Spleen (tissue), 11 donors: ENCODE measurements around the gene ABCC3. TPM values are rescaled to one million over a fixed set of nuclear protein-coding genes. Genes with fewer than 3 reads are reported as not detected.
A peak's percentile ranks its signal among the peaks of the same experiment; 100 is the strongest.

Source experiments
- DNase-seq: peaks from one replicate; pipeline ENCODE4 v3.0.0-alpha.2; 2020
- H3K27ac ChIP-seq, 8 donors: fragments of 200-600 bp; sonication (generic) in 7 of 8; 1 replicate in 4 of 8; 2 replicates in 4 of 8; pipeline versions ENCODE4 v1.5.0 to v1.8.0; 2016 to 2021; ENCODE audit warnings: inconsistent platforms in 4 of 8, mild to moderate bottlenecking in 4 of 8, moderate library complexity in 1 of 8
- H3K27me3 ChIP-seq, 7 donors: fragments of 200-600 bp; sonication (generic) in 6 of 7; replicated peaks in 1 of 7; 1 replicate in 4 of 7; 2 replicates in 3 of 7; pipeline versions ENCODE4 v1.5.0 to v1.8.0; 2016 to 2021; ENCODE audit warnings: inconsistent platforms in 3 of 7, mild to moderate bottlenecking in 1 of 7
- H3K36me3 ChIP-seq, 6 donors: fragments of 200-600 bp; sonication (generic) in 5 of 6; 1 replicate in 4 of 6; 2 replicates in 2 of 6; pipeline versions ENCODE4 v1.5.0 to v1.8.0; 2016 to 2021; ENCODE audit warnings: inconsistent platforms in 2 of 6
- H3K4me1 ChIP-seq, 6 donors: fragments of 200-600 bp; sonication (generic) in 5 of 6; 1 replicate in 3 of 6; 2 replicates in 3 of 6; pipeline versions ENCODE4 v1.5.0 to v1.8.0; 2016 to 2021; ENCODE audit warnings: inconsistent platforms in 3 of 6
- H3K4me3 ChIP-seq, 8 donors: fragments of 200-600 bp; sonication (generic) in 7 of 8; 1 replicate in 4 of 8; 2 replicates in 4 of 8; pipeline versions ENCODE4 v1.5.0 to v1.8.0; 2016 to 2021; ENCODE audit warnings: inconsistent platforms in 4 of 8, mild to moderate bottlenecking in 4 of 8, moderate library complexity in 2 of 8
- H3K9me3 ChIP-seq, 8 donors: fragments of 200-600 bp; sonication (generic) in 7 of 8; 1 replicate in 4 of 8; 2 replicates in 4 of 8; pipeline versions ENCODE4 v1.5.0 to v1.8.0; 2016 to 2021; ENCODE audit warnings: inconsistent platforms in 4 of 8
- CTCF ChIP-seq, 11 experiments: fragments of 200-600 bp in 7 of 11; fragments of 450-650 bp in 4 of 11; sonication (generic) in 4 of 11; IDR thresholded peaks in 8 of 11; conservative IDR thresholded peaks in 3 of 11; 1 replicate in 7 of 11; 2 replicates in 4 of 11; pipeline versions ENCODE4 v1.4.0 to v1.8.0; 2016 to 2021; ENCODE audit warnings: antibody characterized with exemption in 11 of 11, inconsistent platforms in 4 of 11, mild to moderate bottlenecking in 1 of 11
- POLR2A ChIP-seq, 3 donors: fragments of 450-650 bp; IDR thresholded peaks; one replicate each; pipeline ENCODE4 v1.5.1; 2017; ENCODE audit warnings: antibody characterized with exemption in 3 of 3, mild to moderate bottlenecking in 1 of 3
- POLR2AphosphoS5 ChIP-seq, 3 donors: sonication (generic); formaldehyde crosslinking; IDR thresholded peaks; one replicate each; pipeline ENCODE4 v1.5.1; 2017; ENCODE audit warnings: antibody characterized with exemption in 3 of 3
- WGBS, 5 donors: extraction: QIAGEN DNeasy Blood & Tissue Kit in 3 of 5; methylation state at CpG; one replicate each; pipeline versions ENCODE4 v1.1.5 to v1.1.7; 2013 to 2018; 5-methylcytosine and 5-hydroxymethylcytosine counted together
- intact Hi-C: fragments of 100-400 bp; cut with DNase I; formaldehyde crosslinking; loops from one replicate; pipeline ENCODE4 v1.15.0; 2023; ENCODE audit warnings: low total_unique reads
- polyA plus RNA-seq, 3 donors: library from polyadenylated mRNA; stranded (reverse); fragments of 200-250 nt; gene quantifications; one replicate each; pipeline ENCODE4 v1.2.1, GENCODE V29; 2013
- total RNA-seq, 7 donors: library from RNA; depleted of rRNA in 3 of 7; stranded (reverse); fragments of >200 nt in 3 of 7; fragmentation: NEBNext Ultra II Directional in 4 of 7; extraction: Animal tissue kit (Norgen Biotek cat#: 25700) in 4 of 7; gene quantifications; one replicate each; pipeline versions ENCODE4 v1.1.0 to v1.2.1, GENCODE V29; 2016 to 2021
- donor health status: healthy with polysubstance abuse.
- donor health status: DM: no; HTN: no; CAD: no; lungs with moderate emphysema.
- donor health status: DM: no; HTN: no; CAD: no.
- donor health status: Bipolar disorder and iron deficiency.
- donor health status: healthy.
- donor health status: DM: no; HTN: no; CAD: no.
- donor health status: DM: yes; HTN: yes; CAD: no.

The ABCC3 gene
- total and polyA plus RNA-seq, 10 donors = 8.6 to 37.1 (median 30.0) TPM

GRCh38 chr17:50634915-50635731 lies 442 bp downstream of the ABCC3 start:
- 6 to 27% (median 6%) methylated on average over 7 to 52 of the region's 52 CpGs for WGBS, 5 donors
- intact Hi-C loops = no loop called here
- Histone ChIP-seq H3K36me3 (no peaks in the 10 kb centered on the region), H3K27ac (peak overlapping the region in 4 of 8 donors; percentile 18 to 66 (median 58)), H3K9me3 (no peaks in the 10 kb centered on the region), H3K4me3 (peak overlapping the region; percentile 25 to 68 (median 34)), H3K27me3 (peaks cover 0 to 82% (median 21%) of the 10 kb centered on the region in 7 donors), H3K4me1 (peaks cover 17 to 90% (median 52%) of the 10 kb centered on the region in 6 donors)
- no peak for DNase-seq
- TF ChIP-seq POLR2A (IDR thresholded peaks at IDR 0.05) (no peak), POLR2AphosphoS5 (IDR thresholded peaks at IDR 0.05) (no peak), CTCF (IDR thresholded peaks at IDR 0.05 in 8 of 11, conservative IDR thresholded peaks at IDR 0.05 in 3 of 11) (no peak)

- Histone ChIP-seq H3K27me3 (peaks cover 0 to 81% (median 21%) of the 10 kb centered on the region in 7 donors), H3K27ac (no peak overlapping the region)
Measured at GRCh38 chr17:50635732-50635981, 976 bp downstream of the ABCC3 start.

GRCh38 chr17:50635982-50636803 lies 1.5 kb downstream of the ABCC3 start:
- intact Hi-C loops = no loop called here
- 82 to 93% (median 87%) methylated on average over 9 of the region's 9 CpGs for WGBS, 5 donors

More at GRCh38 chr17:50635732-50635981, 976 bp downstream of the ABCC3 start:
- DNase-seq = no peak
- no peak for TF ChIP-seq POLR2AphosphoS5 (IDR thresholded peaks at IDR 0.05)
- TF ChIP-seq CTCF (IDR thresholded peaks at IDR 0.05 in 8 of 11, conservative IDR thresholded peaks at IDR 0.05 in 3 of 11) = no peak
- TF ChIP-seq POLR2A (IDR thresholded peaks at IDR 0.05) = no peak
- Histone ChIP-seq H3K9me3 (no peaks in the 10 kb centered on the region), H3K4me3 (peak overlapping the region in 4 of 8 donors; percentile 36 to 68 (median 46)), H3K4me1 (peaks cover 23 to 90% (median 55%) of the 10 kb centered on the region in 6 donors), H3K36me3 (no peaks in the 10 kb centered on the region)
- intact Hi-C loops = no loop called here
- WGBS, 5 donors = 58 to 96% (median 83%) methylated on average over 3 of the region's 3 CpGs

More at GRCh38 chr17:50635982-50636803, 1.5 kb downstream of the ABCC3 start:
- H3K27me3 ChIP-seq = peaks cover 0 to 79% (median 21%) of the 10 kb centered on the region in 7 donors
- no peak for DNase-seq
- no peaks in the 10 kb centered on the region for H3K9me3 ChIP-seq
- TF ChIP-seq POLR2A (IDR thresholded peaks at IDR 0.05) (no peak), POLR2AphosphoS5 (IDR thresholded peaks at IDR 0.05) (no peak), CTCF (IDR thresholded peaks at IDR 0.05 in 8 of 11, conservative IDR thresholded peaks at IDR 0.05 in 3 of 11) (no peak)
- no peak overlapping the region for H3K27ac ChIP-seq
- no peaks in the 10 kb centered on the region for H3K36me3 ChIP-seq
- H3K4me1 ChIP-seq = peaks cover 23 to 90% (median 57%) of the 10 kb centered on the region in 6 donors
- no peak overlapping the region for H3K4me3 ChIP-seq
